CD4-positive, alpha-beta T cell (primary cell): ENCODE results near the gene HOXC10. TPM values are rescaled to one million over a fixed set of nuclear protein-coding genes. Genes with fewer than 3 reads are reported as not detected.

ENCODE experiments used
- ATAC-seq: fragments of 200-7000 bp; cut with Tn5 transposase; one replicate; pipeline ENCODE4 v1.10.0; 2022; ENCODE audit warnings: mild to moderate bottlenecking; ENCODE audit not compliant: poor library complexity
- CTCF ChIA-PET: fragments of 350-600 bp; sonication (Branson Sonifier 250); formaldehyde crosslinking; loops from one replicate; lab custom pipeline; 2021; ENCODE audit warnings: antibody characterized with exemption, inconsistent platforms; lab: Charles Lee
- POLR2A ChIA-PET: fragments of 350-600 bp; sonication (Branson Sonifier 250); formaldehyde crosslinking; loops from one replicate; lab custom pipeline; 2021; ENCODE audit warnings: antibody characterized with exemption, inconsistent platforms; lab: Charles Lee
- DNase-seq, 14 experiments: peaks; one replicate each; pipeline ENCODE4 v3.0.0-alpha.2; 2013 to 2020; ENCODE audit warnings: mixed read lengths in 2 of 14
- H3K27ac ChIP-seq, 2 donors: one replicate each; pipeline versions ENCODE4 v1.5.1 to v1.7.0; 2013; ENCODE audit warnings: low read length in 2 of 2, low read depth in 1 of 2, mild to moderate bottlenecking in 1 of 2
- H3K27me3 ChIP-seq, 2 experiments: 1 replicate in 1 of 2; 2 replicates in 1 of 2; pipeline versions ENCODE4 v1.6.1 to v1.7.0; 2013; ENCODE audit warnings: low read length in 2 of 2, control low read depth in 1 of 2, mild to moderate bottlenecking in 1 of 2, moderate library complexity in 1 of 2; ENCODE audit not compliant: insufficient read depth in 2 of 2, control insufficient read depth in 1 of 2
- H3K36me3 ChIP-seq: one replicate; pipeline ENCODE4 v1.6.1; 2013; ENCODE audit warnings: low read length, control low read depth; ENCODE audit not compliant: insufficient read depth
- H3K4me1 ChIP-seq: one replicate; pipeline ENCODE4 v1.6.1; 2013; ENCODE audit warnings: low read length, control low read depth; ENCODE audit not compliant: insufficient read depth
- H3K4me3 ChIP-seq: one replicate; pipeline ENCODE4 v1.5.1; 2013; ENCODE audit warnings: mild to moderate bottlenecking, low read length, moderate library complexity
- H3K9me3 ChIP-seq, 2 experiments: 1 replicate in 1 of 2; 2 replicates in 1 of 2; pipeline versions ENCODE4 v1.6.1 to v1.7.0; 2013; ENCODE audit warnings: low read length in 2 of 2, mild to moderate bottlenecking in 2 of 2, control low read depth in 1 of 2, moderate library complexity in 1 of 2; ENCODE audit not compliant: control insufficient read depth in 1 of 2, insufficient read depth in 1 of 2
- H3K27ac Mint-ChIP-seq: one replicate; pipeline ENCODE4 v1.8.0; 2020; ENCODE audit warnings: mixed read lengths
- H3K27me3 Mint-ChIP-seq: one replicate; pipeline ENCODE4 v1.8.0; 2021; ENCODE audit warnings: mixed read lengths
- H3K36me3 Mint-ChIP-seq: one replicate; pipeline ENCODE4 v1.8.0; 2021; ENCODE audit warnings: low read depth, mixed read lengths
- H3K4me1 Mint-ChIP-seq: one replicate; pipeline ENCODE4 v1.8.0; 2021; ENCODE audit warnings: low read depth, mixed read lengths
- H3K4me3 Mint-ChIP-seq: one replicate; pipeline ENCODE4 v1.8.0; 2020; ENCODE audit warnings: mild to moderate bottlenecking, mixed read lengths
- H3K9me3 Mint-ChIP-seq: one replicate; pipeline ENCODE4 v1.8.0; 2020; ENCODE audit warnings: mixed read lengths
- intact Hi-C, 2 experiments: fragments of 100-400 bp; cut with DNase I in 1 of 2; cut with micrococcal nuclease in 1 of 2; formaldehyde crosslinking; loops; one replicate each; pipeline versions ENCODE4 v1.15.1 to v1.9.0; 2023 to 2025; cut with DNase I, micrococcal nuclease
- total RNA-seq, 174 experiments: library from RNA in 2 of 174; stranded (reverse) in 2 of 174; gene quantifications; one replicate each; pipeline ENCODE4 v1.2.3 and lab custom pipeline; 2021 to 2026
- TF ChIP-seq, protein P1 (sequence below): fragments of 200-600 bp; IDR thresholded peaks from one replicate; pipeline ENCODE4 v1.8.0; 2022; ENCODE audit warnings: antibody characterized with exemption, mild to moderate bottlenecking

HOXC10 gene
- total RNA-seq, 2 experiments from 2014 or later, result not detected

GRCh38 chr12:54017027-54017788 is 32.3 kb downstream of the HOXC10 start:
- no peak for DNase-seq
- peak; percentile 32 for ATAC-seq
- Histone ChIP-seq H3K27me3 (peaks cover 88 to 95% of the 10 kb centered on the region in 2 experiments), H3K9me3 (peaks cover 0 to 29% of the 10 kb centered on the region in 2 experiments), H3K4me3 (peak overlapping the region; percentile 50), H3K27ac (no peak overlapping the region), H3K36me3 (no peaks in the 10 kb centered on the region), H3K4me1 (peaks cover 41% of the 10 kb centered on the region)
- intact Hi-C loops, result no loop called here
- POLR2A ChIA-PET, result interaction anchor here (0.7 to 2.1 kb wide), 9 partner anchors 8 to 263 kb away, joined by 3 to 8 read pairs (median 4); partner anchors contain the start of genes HNRNPA1, HOXC4, HOXC8 and HOXC9
- CTCF ChIA-PET, result interaction anchor here (0.8 to 2.0 kb wide), 6 partner anchors 12 to 197 kb away, joined by 3 to 6 read pairs (median 3); partner anchors contain the start of gene SMUG1
- Mint-ChIP-seq H3K36me3 (no peaks in the 10 kb centered on the region), H3K27ac (no peak overlapping the region), H3K27me3 (peaks cover 93% of the 10 kb centered on the region), H3K4me1 (peaks cover 19% of the 10 kb centered on the region), H3K4me3 (peak overlapping the region; percentile 89), H3K9me3 (no peaks in the 10 kb centered on the region)
- TF ChIP-seq, protein P1, sequence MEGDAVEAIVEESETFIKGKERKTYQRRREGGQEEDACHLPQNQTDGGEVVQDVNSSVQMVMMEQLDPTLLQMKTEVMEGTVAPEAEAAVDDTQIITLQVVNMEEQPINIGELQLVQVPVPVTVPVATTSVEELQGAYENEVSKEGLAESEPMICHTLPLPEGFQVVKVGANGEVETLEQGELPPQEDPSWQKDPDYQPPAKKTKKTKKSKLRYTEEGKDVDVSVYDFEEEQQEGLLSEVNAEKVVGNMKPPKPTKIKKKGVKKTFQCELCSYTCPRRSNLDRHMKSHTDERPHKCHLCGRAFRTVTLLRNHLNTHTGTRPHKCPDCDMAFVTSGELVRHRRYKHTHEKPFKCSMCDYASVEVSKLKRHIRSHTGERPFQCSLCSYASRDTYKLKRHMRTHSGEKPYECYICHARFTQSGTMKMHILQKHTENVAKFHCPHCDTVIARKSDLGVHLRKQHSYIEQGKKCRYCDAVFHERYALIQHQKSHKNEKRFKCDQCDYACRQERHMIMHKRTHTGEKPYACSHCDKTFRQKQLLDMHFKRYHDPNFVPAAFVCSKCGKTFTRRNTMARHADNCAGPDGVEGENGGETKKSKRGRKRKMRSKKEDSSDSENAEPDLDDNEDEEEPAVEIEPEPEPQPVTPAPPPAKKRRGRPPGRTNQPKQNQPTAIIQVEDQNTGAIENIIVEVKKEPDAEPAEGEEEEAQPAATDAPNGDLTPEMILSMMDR, result no peak

DNA sequence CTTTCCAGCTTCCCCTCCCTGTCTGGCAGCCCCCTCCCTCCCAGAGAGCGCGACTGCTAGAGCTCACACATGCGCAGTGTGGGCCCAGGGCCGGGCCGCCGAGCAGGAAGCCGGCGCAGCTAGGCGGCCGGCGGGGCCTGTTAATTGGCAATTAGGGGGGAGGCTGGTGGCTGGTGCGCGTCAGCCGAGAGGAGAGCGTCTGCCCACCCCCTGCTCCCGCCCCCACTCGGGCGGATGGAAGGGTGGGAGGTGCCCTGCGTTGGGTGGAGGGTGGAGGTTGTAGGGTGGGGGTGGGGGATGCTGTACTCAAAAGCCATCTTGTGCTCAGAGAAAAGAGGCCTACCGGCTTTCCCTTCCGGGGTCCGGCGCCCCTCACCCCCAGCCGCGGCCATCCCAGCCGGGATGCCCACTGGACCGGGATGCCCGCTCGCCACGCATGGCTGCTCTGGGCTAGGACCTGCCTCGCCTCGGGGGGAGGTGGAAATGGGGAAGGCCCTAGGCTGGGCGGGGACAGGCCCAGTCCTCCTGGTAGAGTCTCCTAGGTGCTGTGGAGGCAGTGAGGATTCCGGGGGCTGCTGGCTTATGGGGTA is 33.0 kb downstream of the HOXC10 start:
- Mint-ChIP-seq H3K4me1 (peaks cover 19% of the 10 kb centered on the region), H3K27me3 (peaks cover 93% of the 10 kb centered on the region), H3K36me3 (no peaks in the 10 kb centered on the region), H3K4me3 (peak overlapping the region; percentile 89), H3K27ac (no peak overlapping the region), H3K9me3 (no peaks in the 10 kb centered on the region)
- ChIA-PET CTCF (interaction anchor here (1.0 kb wide), 2 partner anchors 190 to 196 kb away, joined by 3 read pairs; no protein-coding TSS in a partner anchor), POLR2A (interaction anchor here (0.7 to 2.1 kb wide), 7 partner anchors 8 to 262 kb away, joined by 3 to 8 read pairs (median 4); partner anchors contain the start of genes HNRNPA1, HOXC8 and HOXC9)
- Histone ChIP-seq H3K36me3 (no peaks in the 10 kb centered on the region), H3K27ac (no peak overlapping the region), H3K4me1 (peaks cover 41% of the 10 kb centered on the region), H3K4me3 (peak overlapping the region; percentile 50), H3K9me3 (peaks cover 0 to 29% of the 10 kb centered on the region in 2 experiments), H3K27me3 (peaks cover 88 to 91% of the 10 kb centered on the region in 2 experiments)
- ATAC-seq, result peak; percentile 82
- peak; percentile 44 to 88 (median 62) for DNase-seq
- TF ChIP-seq, protein P1, result no peak
- intact Hi-C loops, result no loop called here

GRCh38 chr12:54018468-54018984 is 33.6 kb downstream of the HOXC10 start:
- H3K4me3 ChIP-seq, result peak overlapping the region; percentile 50

More at GRCh38 chr12:54018468-54018984, 33.6 kb downstream of the HOXC10 start:
- peaks cover 41% of the 10 kb centered on the region for H3K4me1 ChIP-seq
- H3K4me1 Mint-ChIP-seq, result peaks cover 19% of the 10 kb centered on the region
- H3K36me3 Mint-ChIP-seq, result no peaks in the 10 kb centered on the region
- H3K36me3 ChIP-seq, result no peaks in the 10 kb centered on the region
- TF ChIP-seq, protein P1, result no peak
- ATAC-seq (no peak), DNase-seq (no peak)
- no peak overlapping the region for H3K27ac ChIP-seq
- peak overlapping the region; percentile 89 for H3K4me3 Mint-ChIP-seq
- CTCF ChIA-PET, result no interaction called here
- H3K9me3 Mint-ChIP-seq, result no peaks in the 10 kb centered on the region
- peaks cover 93% of the 10 kb centered on the region for H3K27me3 Mint-ChIP-seq
- peaks cover 88 to 91% of the 10 kb centered on the region in 2 experiments for H3K27me3 ChIP-seq
- no peak overlapping the region for H3K27ac Mint-ChIP-seq
- intact Hi-C loops, result no loop called here
- POLR2A ChIA-PET, result no interaction called here
- peaks cover 0 to 29% of the 10 kb centered on the region in 2 experiments for H3K9me3 ChIP-seq
